Keratinocyte (primary cell): Measurements from ENCODE around the gene HSPB2. TPM values are rescaled to one million over a fixed set of nuclear protein-coding genes. Genes with fewer than 3 reads are reported as not detected.
A peak's percentile ranks its signal among the peaks of the same experiment; 100 is the strongest.

Source experiments
- DNase-seq: peaks from one replicate; pipeline ENCODE4 v3.0.0-alpha.2; 2011; ENCODE audit warnings: low read depth, missing footprints, low spot score
- FAIRE-seq: peaks from 2 replicates; lab custom pipeline; 2011; peaks lifted over from hg19 to GRCh38; lab: Jason Lieb, UNC
- H2AFZ ChIP-seq: 2 replicates; pipeline ENCODE4 v1.6.0; 2012; ENCODE audit warnings: low read length, control low read depth, inconsistent platforms; ENCODE audit not compliant: control insufficient read depth
- H3K27ac ChIP-seq: 2 replicates; pipeline ENCODE4 v1.5.1; 2011; ENCODE audit warnings: low read length; ENCODE audit not compliant: control insufficient read depth, insufficient read depth
- H3K27me3 ChIP-seq: 3 replicates; pipeline ENCODE4 v1.6.0; 2011; ENCODE audit warnings: low read length; ENCODE audit not compliant: control insufficient read depth, insufficient read depth; ENCODE audit errors: extremely low read depth
- H3K36me3 ChIP-seq, 2 experiments: 2 replicates in 1 of 2; 3 replicates in 1 of 2; pipeline ENCODE4 v1.5.1; 2011; ENCODE audit warnings: low read length in 2 of 2, mild to moderate bottlenecking in 1 of 2; ENCODE audit not compliant: control insufficient read depth in 2 of 2, insufficient read depth in 2 of 2; ENCODE audit errors: extremely low read depth in 1 of 2
- H3K4me1 ChIP-seq: 3 replicates; pipeline ENCODE4 v1.5.1; 2011; ENCODE audit warnings: low read length; ENCODE audit not compliant: control insufficient read depth, insufficient read depth; ENCODE audit errors: extremely low read depth
- H3K4me2 ChIP-seq: 3 replicates; pipeline ENCODE4 v1.6.0; 2011; ENCODE audit warnings: low read depth, low read length; ENCODE audit not compliant: control insufficient read depth, insufficient read depth; ENCODE audit errors: extremely low read depth
- H3K4me3 ChIP-seq, 3 experiments: fragments of 200-600 bp in 1 of 3; sonication (generic) in 1 of 3; 2 replicates in 2 of 3; 3 replicates in 1 of 3; pipeline ENCODE4 v1.5.1; 2011 to 2016; ENCODE audit warnings: low read length in 3 of 3, mild to moderate bottlenecking in 3 of 3, control low read depth in 2 of 3, inconsistent platforms in 1 of 3, low read depth in 1 of 3, mixed read lengths in 1 of 3, mixed run types in 1 of 3, moderate library complexity in 1 of 3; ENCODE audit not compliant: control insufficient read depth in 2 of 3, insufficient read depth in 2 of 3; ENCODE audit errors: extremely low read depth in 1 of 3
- H3K79me2 ChIP-seq: 2 replicates; pipeline ENCODE4 v1.6.0; 2012; ENCODE audit warnings: low read length; ENCODE audit not compliant: control insufficient read depth, insufficient read depth
- H3K9ac ChIP-seq: 3 replicates; pipeline ENCODE4 v1.6.0; 2011; ENCODE audit warnings: low read length; ENCODE audit not compliant: control insufficient read depth, insufficient read depth; ENCODE audit errors: extremely low read depth
- H3K9me1 ChIP-seq: 3 replicates; pipeline ENCODE4 v1.6.0; 2011; ENCODE audit warnings: low read length; ENCODE audit not compliant: control insufficient read depth, insufficient read depth; ENCODE audit errors: extremely low read depth
- H3K9me3 ChIP-seq: 2 replicates; pipeline ENCODE4 v1.5.1; 2012; ENCODE audit warnings: low read depth, low read length; ENCODE audit not compliant: control insufficient read depth
- H4K20me1 ChIP-seq: 3 replicates; pipeline ENCODE4 v1.6.0; 2011; ENCODE audit warnings: low read length; ENCODE audit not compliant: control insufficient read depth, insufficient read depth; ENCODE audit errors: extremely low read depth
- EZH2 ChIP-seq: IDR thresholded peaks from one replicate; pipeline ENCODE4 v1.6.1; 2012; ENCODE audit warnings: inconsistent platforms, mild to moderate bottlenecking, low read length, moderate library complexity
- dilution Hi-C: fragments of 300-500 bp; cut with MboI; formaldehyde crosslinking; loops from one replicate; pipeline ENCODE4 v1.7.0; 2020; ENCODE audit warnings: low sequenced_read_pairs; ENCODE audit not compliant: extremely low pct_ligation_motif_present
- polyA plus RNA-seq, 5 experiments: library from polyadenylated mRNA; depleted of rRNA in 3 of 5; stranded (reverse) in 3 of 5; stranded (forward) in 1 of 5; unstranded in 1 of 5; fragments of >200 nt; gene quantifications; 1 replicate in 1 of 5; 2 replicates in 3 of 5; 3 replicates in 1 of 5; pipeline versions ENCODE4 v1.2.1 to v1.2.3, GENCODE V29; 2011 to 2012; ENCODE audit warnings: missing spikeins in 2 of 5, low read depth in 1 of 5, low replicate concordance in 1 of 5
- TF ChIP-seq, protein P1 (sequence below), 3 experiments: IDR thresholded peaks in 1 of 3; conservative IDR thresholded peaks in 1 of 3; optimal IDR thresholded peaks in 1 of 3; 2 replicates in 2 of 3; 3 replicates in 1 of 3; pipeline versions ENCODE3 to v1.5.1; 2011; ENCODE audit warnings: low read length in 3 of 3, mild to moderate bottlenecking in 3 of 3, moderate library complexity in 2 of 3, control low read depth in 1 of 3, inconsistent platforms in 1 of 3; ENCODE audit not compliant: insufficient read depth in 2 of 3; ENCODE audit errors: extremely low read depth in 1 of 3

HSPB2 gene
- polyA plus RNA-seq, 1 donor (not counting 4 experiments of a cell fraction or from before 2014, with no cell fraction given), result 0.22 TPM

DNA sequence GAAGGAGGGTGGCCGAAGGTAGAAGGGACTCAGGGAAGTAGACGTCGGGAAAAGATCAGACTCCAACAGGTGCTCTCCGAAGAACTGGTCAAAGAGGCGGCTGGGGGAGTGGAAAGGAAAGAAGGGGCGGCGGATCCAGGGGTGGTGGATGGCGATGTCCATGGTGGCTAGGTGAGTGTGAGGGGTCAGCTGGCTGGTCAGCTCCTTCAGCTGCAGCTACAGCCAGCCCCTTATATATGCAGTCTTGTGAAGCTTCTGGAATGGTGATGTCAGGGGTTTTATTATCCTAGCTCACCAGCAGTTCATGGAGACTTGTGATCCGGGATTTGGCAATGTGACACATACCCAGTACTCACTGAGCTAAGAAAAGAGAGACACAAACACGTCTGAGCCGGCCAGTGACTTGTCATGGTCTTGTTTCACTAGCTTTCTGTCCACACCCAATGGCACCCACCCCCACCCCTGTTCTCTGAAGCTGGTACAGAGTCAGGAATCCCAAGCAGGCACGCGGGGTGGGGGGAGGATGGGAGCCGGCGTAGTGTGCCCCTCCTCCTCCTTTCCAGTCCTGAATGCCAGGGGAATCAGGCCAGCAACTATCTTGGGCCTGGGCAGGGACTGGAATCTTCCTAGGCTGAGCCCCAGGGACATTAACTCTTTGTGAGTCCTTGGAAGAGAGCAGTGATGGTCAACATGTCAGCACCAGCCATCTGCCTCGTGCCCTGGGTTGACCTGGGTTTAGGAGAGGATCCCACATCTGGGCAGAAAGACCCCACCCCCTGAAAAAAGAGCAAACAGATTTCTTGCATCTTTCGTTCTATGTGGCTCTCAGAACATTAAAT is 752 bp upstream of the HSPB2 start, which contains the start of gene CRYAB:
TSS of gene CRYAB (minus strand) at position 208 of the 839 bp plus-strand sequence. CDS start at position 162, 46 bp downstream.
- Histone ChIP-seq H3K4me1 (peaks cover 14% of the 10 kb centered on the region), H3K9ac (peak within 1 kb of the TSS; percentile 14), H3K4me2 (peak within 1 kb of the TSS; percentile 54), H3K9me1 (no peaks in the 10 kb centered on the region), H3K9me3 (no peaks in the 10 kb centered on the region), H3K27me3 (peaks cover 6% of the 10 kb centered on the region), H3K79me2 (no peaks in the 10 kb centered on the region), H3K4me3 (peak within 1 kb of the TSS in 2 of 3 experiments; percentile 19 to 24), H3K27ac (no peak within 1 kb of the TSS), H3K36me3 (no peaks in the 10 kb centered on the region), H4K20me1 (no peaks in the 10 kb centered on the region), H2AFZ (peak within 1 kb of the TSS; percentile 58)
- no peak for TF ChIP-seq EZH2
- TF ChIP-seq, protein P1, sequence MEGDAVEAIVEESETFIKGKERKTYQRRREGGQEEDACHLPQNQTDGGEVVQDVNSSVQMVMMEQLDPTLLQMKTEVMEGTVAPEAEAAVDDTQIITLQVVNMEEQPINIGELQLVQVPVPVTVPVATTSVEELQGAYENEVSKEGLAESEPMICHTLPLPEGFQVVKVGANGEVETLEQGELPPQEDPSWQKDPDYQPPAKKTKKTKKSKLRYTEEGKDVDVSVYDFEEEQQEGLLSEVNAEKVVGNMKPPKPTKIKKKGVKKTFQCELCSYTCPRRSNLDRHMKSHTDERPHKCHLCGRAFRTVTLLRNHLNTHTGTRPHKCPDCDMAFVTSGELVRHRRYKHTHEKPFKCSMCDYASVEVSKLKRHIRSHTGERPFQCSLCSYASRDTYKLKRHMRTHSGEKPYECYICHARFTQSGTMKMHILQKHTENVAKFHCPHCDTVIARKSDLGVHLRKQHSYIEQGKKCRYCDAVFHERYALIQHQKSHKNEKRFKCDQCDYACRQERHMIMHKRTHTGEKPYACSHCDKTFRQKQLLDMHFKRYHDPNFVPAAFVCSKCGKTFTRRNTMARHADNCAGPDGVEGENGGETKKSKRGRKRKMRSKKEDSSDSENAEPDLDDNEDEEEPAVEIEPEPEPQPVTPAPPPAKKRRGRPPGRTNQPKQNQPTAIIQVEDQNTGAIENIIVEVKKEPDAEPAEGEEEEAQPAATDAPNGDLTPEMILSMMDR (optimal IDR thresholded peaks at IDR 0.05 in 1 of 3, IDR thresholded peaks at IDR 0.05 in 1 of 3, conservative IDR thresholded peaks at IDR 0.05 in 1 of 3; ENCODE audit: extremely low read depth in 1 of 3, insufficient read depth in 2 of 3, low read length in 3 of 3), result no peak
- FAIRE-seq, result peak; percentile 75
- dilution Hi-C loops, result no loop called here
- peak; percentile 66 for DNase-seq

DNA sequence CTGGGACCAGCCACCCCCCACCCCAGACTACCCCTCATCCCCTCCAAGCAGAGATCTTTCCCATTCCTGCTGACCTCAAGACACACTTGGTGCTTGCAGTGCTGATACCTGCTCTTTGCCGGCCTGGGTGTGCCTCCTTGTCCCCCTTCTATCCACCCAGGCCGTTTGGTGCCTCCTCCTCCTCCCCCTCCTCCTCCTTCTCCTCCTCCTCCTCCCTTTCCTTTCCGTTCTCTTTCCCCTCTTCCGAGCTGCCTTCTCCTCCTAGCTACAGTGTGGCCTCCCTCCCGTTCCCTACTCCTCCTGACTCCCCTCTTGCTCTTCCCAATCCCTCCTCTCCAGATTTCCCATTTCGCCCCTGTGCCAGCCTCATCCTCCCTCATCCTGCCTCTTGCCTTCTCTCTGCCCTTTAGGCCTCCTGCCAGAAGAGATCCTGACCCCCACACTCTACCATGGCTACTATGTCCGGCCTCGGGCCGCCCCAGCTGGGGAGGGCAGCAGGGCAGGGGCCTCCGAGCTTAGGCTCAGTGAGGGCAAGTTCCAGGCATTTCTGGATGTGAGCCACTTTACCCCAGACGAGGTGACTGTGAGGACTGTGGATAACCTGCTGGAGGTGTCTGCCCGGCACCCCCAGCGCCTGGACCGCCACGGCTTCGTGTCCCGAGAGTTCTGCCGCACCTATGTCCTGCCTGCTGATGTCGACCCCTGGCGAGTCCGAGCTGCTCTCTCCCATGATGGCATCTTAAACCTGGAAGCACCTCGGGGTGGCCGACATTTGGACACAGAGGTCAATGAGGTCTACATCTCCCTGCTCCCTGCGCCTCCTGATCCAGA is 712 bp downstream of the HSPB2 start:
- Histone ChIP-seq H4K20me1 (no peaks in the 10 kb centered on the region), H3K27ac (no peak overlapping the region), H3K9me1 (no peaks in the 10 kb centered on the region), H2AFZ (no peak overlapping the region), H3K79me2 (no peaks in the 10 kb centered on the region), H3K9me3 (no peaks in the 10 kb centered on the region), H3K36me3 (no peaks in the 10 kb centered on the region), H3K4me3 (no peak overlapping the region), H3K4me1 (peaks cover 14% of the 10 kb centered on the region), H3K27me3 (peaks cover 6% of the 10 kb centered on the region), H3K4me2 (no peak overlapping the region), H3K9ac (no peak overlapping the region)
- FAIRE-seq (no peak), DNase-seq (no peak)
- TF ChIP-seq, protein P1 (optimal IDR thresholded peaks at IDR 0.05 in 1 of 3, IDR thresholded peaks at IDR 0.05 in 1 of 3, conservative IDR thresholded peaks at IDR 0.05 in 1 of 3; ENCODE audit: extremely low read depth in 1 of 3, insufficient read depth in 2 of 3, low read length in 3 of 3), result no peak
- no peak for TF ChIP-seq EZH2
- dilution Hi-C loops, result no loop called here
